Skin epidermis (tissue), 12 donors: ENCODE measurements around the gene ZRANB3.
"Not testable (repeated sequence)": the region's sequence is repeated elsewhere in the genome, so short reads cannot be mapped to it uniquely, and the experiment has no call there.

Experiments
- H3K27ac ChIP-seq, 21 experiments: fragments of 200-600 bp; sonication (generic) in 11 of 21; one replicate each; pipeline ENCODE4 v1.5.0; 2020; ENCODE audit warnings: mild to moderate bottlenecking in 3 of 21, inconsistent platforms in 2 of 21, moderate library complexity in 2 of 21
- H3K4me3 ChIP-seq, 7 experiments: fragments of 200-600 bp; sonication (generic) in 2 of 7; one replicate each; pipeline ENCODE4 v1.5.0; 2020; ENCODE audit warnings: inconsistent platforms in 2 of 7, mild to moderate bottlenecking in 2 of 7, moderate library complexity in 1 of 7

The ZRANB3 gene

GRCh38 chr2:135494503-135494902, 36.5 kb downstream of the ZRANB3 start:
- Histone ChIP-seq H3K4me3 (no peak overlapping the region), H3K27ac (no peak overlapping the region)

DNA sequence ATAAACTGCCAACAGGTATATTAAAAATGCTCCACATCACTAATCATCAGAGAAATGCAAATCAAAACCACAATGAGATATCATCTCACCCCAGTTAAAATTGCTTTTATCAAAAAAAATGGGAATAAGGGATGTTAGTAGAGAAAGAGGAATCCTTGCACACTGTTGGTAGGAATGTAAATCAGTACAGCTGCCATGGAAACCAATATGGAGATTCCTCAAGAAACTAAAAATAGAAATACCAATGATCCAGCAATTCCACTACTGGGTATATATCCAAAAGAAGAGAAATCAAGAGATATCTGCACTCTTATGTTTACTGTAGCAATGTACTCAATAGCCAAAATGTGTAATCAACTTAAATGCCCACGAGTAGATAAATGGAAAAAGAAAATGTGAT, 40.6 kb downstream of the ZRANB3 start:
- no peak overlapping the region for H3K4me3 ChIP-seq
- no peak overlapping the region for H3K27ac ChIP-seq

DNA sequence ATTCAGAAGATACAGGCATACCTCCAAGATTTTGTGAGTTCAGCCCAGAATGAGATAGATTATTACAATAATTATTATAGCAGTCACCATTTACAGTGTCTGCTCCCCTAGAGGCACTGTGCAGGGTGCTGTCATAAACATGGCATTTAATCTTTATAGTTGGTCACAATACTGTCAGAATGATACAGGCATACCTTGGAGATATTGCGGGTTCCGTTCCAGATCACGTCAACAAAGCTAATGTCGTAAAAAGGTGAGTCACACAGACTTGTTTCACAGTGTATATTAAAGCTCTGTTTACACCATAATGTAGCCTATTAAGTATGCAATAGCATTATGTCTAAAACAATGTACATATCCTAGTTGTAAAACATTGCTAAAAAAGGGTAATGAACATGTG, 45.6 kb downstream of the ZRANB3 start:
- Histone ChIP-seq H3K4me3 (no peak overlapping the region), H3K27ac (no peak overlapping the region)

DNA sequence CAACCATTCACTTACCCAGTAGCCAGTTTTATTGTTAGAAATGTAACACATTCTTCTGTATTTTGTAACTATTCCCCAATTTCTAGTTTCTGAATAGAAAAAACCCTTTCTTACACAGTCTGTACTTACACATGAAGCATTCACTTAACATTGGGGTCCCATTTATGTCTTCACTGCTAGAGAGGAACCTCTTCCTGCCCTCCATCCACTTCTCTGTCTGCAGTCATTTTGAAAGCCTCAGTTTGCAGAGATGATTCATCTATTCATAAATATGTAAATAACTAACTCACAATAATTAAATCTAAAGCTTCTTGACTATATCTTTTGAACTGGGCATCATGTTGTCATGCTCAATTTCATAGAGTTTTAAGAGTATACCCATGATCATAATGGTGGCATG, 55.9 kb downstream of the ZRANB3 start:
- no peak overlapping the region for H3K27ac ChIP-seq

DNA sequence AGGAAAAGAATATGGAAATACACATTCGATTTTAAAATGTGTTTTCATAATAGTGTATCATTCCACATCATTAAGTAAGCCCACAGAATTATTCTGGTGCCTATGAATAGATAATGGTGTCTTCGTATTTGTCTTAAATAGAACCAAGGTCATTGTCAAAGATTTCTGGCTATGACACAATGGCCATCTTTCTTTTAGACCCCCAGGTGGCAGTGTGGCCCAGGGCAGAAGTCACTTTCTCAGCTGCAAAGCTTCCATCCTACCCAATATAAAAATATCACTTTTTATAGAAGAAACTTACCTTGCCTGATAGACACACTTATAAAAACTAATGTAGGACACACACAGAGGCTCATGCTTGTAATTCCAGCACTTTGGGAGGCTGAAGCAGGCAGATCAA, 57.5 kb downstream of the ZRANB3 start:
- Histone ChIP-seq H3K27ac (no peak overlapping the region), H3K4me3 (no peak overlapping the region)

More for the DNA sequence above, 55.9 kb downstream of the ZRANB3 start:
- H3K4me3 ChIP-seq = no peak overlapping the region

DNA sequence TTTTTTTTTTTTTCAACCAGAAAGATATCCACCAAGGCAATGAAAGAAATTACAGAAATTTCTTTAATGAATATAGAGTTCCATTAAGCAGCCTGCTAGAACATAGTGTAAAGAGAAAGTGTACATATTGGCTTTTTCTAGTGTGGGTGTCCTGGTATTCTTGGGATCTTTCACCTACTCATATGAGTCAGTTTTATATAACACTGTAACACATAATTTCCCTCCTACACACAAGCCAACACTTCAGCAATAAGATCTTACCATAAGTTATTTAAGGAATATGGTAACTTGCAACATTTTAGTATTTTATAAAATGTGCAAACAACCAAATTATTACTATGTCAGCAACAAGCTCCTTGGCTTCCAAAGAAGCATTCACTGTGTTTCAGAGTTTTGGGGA, 59.9 kb downstream of the ZRANB3 start:
- no peak overlapping the region for H3K27ac ChIP-seq

GRCh38 chr2:135457279-135457678, 73.7 kb downstream of the ZRANB3 start:
- Histone ChIP-seq H3K4me3 (no peak overlapping the region), H3K27ac (no peak overlapping the region)

More for the DNA sequence above, 59.9 kb downstream of the ZRANB3 start:
- no peak overlapping the region for H3K4me3 ChIP-seq

- no peak overlapping the region for H3K27ac ChIP-seq
- H3K4me3 ChIP-seq = no peak overlapping the region
These were observed 74.2 kb downstream of the ZRANB3 start for GRCh38 chr2:135456835-135457234.

DNA sequence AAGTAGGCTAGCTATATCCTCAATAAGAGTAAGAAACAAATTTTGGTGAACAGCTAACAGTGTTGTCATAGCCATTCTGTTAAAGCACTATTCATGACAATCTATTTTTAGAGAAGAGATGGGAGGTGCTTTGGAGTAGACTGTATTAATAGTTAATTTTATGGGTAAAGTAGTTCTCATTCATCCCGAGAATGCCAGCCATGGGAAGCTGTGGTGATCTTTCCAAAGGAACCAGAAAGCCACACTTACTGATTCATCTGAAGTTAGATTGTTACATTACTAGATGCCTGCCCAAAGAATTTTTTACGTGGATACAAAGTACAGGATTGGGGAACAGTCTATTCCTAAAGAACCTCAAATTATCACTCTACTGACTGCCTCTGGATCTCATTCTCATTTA, 74.6 kb downstream of the ZRANB3 start:
- H3K4me3 ChIP-seq = no peak overlapping the region
- H3K27ac ChIP-seq = no peak overlapping the region

DNA sequence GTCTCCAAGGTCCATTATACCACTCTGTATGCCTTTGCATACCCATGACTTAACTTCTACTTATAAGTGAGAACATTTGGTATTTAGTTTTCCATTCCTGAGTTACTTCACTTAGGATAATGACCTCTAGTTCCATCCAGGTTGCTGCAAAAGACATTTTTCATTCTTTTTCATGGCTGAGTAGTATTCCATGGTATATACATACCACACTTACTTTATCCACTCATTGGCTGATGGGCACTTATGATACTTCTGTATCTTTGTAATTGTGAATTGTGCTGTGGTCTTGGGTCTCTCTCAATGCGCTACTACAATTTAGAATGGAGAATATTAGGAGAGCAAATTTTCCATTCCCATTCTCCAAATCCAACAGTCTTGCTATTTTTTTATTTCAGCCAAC, 76.4 kb downstream of the ZRANB3 start:
- Histone ChIP-seq H3K27ac (no peak overlapping the region), H3K4me3 (no peak overlapping the region)

DNA sequence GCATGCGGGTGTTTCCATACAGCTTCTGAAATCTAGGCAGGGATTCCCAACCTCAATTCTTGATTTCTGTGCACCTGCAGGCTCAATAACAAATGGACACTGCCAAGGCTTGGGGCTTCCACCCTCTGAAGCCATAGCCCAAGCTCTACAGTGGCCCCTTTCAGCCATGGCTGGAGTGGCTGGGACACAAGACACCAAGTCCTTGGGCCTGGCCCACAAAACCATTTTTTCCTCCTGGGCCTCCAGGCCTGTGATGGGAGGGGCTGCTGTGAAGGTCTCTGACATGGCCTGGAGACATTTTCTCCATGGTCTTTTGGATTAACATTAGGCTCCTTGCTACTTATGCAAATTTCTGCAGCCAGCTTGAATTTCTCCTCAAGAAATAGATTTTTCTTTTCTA, 78.0 kb downstream of the ZRANB3 start:
- H3K4me3 ChIP-seq = not testable (repeated sequence)

DNA sequence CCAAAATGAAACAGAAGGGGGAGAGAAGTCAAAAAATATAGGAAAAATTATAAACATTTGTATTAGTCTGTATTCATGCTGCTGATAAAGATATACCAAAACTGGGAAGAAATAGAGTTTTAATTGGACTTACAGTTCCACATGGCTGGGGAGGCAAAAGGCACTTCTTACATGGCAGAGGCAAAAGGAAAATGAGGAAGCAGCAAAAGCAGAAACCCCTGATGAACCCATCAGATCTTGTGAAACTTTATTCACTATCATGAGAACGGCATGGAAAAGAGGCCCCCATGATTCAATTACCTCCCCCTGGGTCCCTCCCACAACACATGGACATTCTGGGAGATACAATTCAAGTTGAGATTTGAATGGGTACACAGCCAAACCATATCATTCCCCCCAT, 79.1 kb downstream of the ZRANB3 start:
- Histone ChIP-seq H3K4me3 (no peak overlapping the region), H3K27ac (no peak overlapping the region)

More for the DNA sequence above, 78.0 kb downstream of the ZRANB3 start:
- not testable (repeated sequence) for H3K27ac ChIP-seq

GRCh38 chr2:135443013-135443412, 88.0 kb downstream of the ZRANB3 start:
- H3K4me3 ChIP-seq, H3K27ac ChIP-seq: not testable (repeated sequence)

- H3K27ac ChIP-seq = not testable (repeated sequence)
These were observed 95.9 kb downstream of the ZRANB3 start for GRCh38 chr2:135435155-135435554.

DNA sequence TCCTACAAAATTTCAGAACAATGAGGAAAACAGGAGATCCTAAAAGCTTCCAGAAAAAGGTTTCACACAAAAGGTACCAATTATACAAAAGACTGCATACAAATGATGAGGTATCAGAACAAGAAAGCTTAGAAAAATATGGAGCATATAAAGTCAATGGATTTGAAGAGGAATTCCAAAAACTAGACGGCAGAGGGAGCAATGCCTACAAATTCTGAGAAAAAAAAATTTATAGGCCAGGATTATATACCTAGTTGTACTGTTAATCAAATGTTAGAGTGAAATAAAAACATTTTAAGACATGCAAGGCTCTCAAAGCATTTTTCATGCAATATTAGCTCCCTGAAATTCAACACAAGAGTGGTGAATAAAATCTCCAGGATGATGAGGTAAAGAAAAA, 106.2 kb downstream of the ZRANB3 start:
- Histone ChIP-seq H3K4me3 (no peak overlapping the region), H3K27ac (no peak overlapping the region)

More at GRCh38 chr2:135435155-135435554, 95.9 kb downstream of the ZRANB3 start:
- not testable (repeated sequence) for H3K4me3 ChIP-seq

- no peak overlapping the region for H3K4me3 ChIP-seq
- no peak overlapping the region for H3K27ac ChIP-seq
These were observed 108.1 kb downstream of the ZRANB3 start for GRCh38 chr2:135422898-135423297.

DNA sequence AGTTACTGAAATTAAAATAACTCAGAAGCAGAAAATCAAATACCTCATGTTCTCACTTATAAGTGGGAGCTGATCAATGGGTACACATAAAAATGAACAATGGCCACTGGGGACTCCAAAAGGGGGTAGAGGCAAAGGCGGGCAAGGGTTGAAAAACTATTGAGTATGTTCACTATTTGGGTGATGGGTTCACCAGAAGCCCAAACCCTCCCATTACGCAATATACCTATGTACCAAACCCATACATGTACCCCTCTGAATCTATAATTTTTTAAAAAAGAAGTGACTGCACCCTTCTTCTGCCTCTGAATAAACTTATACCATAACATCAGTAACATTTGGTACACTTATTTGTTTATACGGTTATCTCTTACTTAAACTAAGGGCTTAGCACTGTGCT, 119.4 kb downstream of the ZRANB3 start:
- Histone ChIP-seq H3K27ac (no peak overlapping the region), H3K4me3 (no peak overlapping the region)

DNA sequence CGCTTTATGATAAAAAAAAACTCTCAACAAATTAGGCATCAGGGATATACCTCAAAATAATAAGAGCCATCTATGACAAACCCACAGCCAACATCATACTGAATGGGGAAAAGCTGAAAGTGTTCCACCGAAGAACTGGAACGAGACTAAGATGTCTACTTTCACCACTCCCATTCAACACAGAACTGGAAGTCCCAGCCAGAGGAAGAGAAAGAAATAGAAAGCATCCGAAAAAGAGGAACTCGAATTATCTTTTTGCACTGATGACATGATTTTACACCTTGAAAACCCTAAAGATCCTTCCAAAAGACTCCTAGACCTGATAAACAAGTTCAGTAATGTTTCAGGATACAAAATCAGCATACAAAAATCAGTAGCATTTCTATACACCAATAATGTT, 121.6 kb downstream of the ZRANB3 start:
- Histone ChIP-seq H3K4me3 (no peak overlapping the region), H3K27ac (no peak overlapping the region)

DNA sequence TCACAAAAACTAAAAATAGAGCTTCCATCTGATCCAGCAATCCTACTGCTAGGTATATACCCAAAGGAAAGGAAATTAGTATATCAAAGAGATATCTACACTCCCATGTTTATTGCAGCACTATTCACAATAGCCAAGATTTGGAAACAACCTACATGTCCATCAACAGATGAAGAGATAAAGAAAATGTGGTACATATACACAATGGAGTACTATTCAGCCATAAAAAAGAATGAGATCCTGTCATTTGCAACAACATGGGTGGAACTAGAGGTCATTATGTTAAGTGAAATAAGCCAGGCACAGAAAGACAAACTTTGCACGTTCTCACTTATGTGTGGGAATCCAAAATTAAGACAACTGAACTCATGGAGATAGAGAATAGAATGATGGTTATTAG, 134.8 kb downstream of the ZRANB3 start:
- H3K27ac ChIP-seq, H3K4me3 ChIP-seq: not testable (repeated sequence)

- Histone ChIP-seq H3K27ac (no peak overlapping the region), H3K4me3 (no peak overlapping the region)
These were observed 144.0 kb downstream of the ZRANB3 start for GRCh38 chr2:135386993-135387392.

- Histone ChIP-seq H3K27ac (no peak overlapping the region), H3K4me3 (no peak overlapping the region)
These were observed 152.4 kb downstream of the ZRANB3 start for GRCh38 chr2:135378591-135378990.

GRCh38 chr2:135373702-135374101, 157.3 kb downstream of the ZRANB3 start:
- Histone ChIP-seq H3K4me3 (no peak overlapping the region), H3K27ac (no peak overlapping the region)

DNA sequence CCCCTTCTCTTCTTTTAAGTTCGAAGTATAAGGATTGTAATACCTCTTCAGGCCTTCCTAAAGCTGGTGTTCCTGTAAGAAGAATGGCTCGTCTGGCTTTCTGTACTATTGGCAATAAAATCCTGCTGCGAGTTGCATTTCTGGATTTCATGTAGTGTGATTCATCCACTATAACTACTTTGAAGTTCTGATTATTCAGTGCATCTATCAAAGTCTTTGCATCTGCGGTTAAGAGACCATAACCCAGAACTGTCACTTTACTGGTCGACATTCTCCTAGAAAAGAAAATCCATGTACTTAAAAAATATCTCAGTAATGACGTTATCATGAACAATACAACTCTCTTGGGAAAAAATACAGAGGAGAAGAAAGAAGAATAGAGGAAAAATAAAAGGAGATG, 181.1 kb downstream of the ZRANB3 start:
- no peak overlapping the region for H3K27ac ChIP-seq
- H3K4me3 ChIP-seq = no peak overlapping the region
